Smooth muscle cell of the brain vasculature (primary cell): ENCODE data around the gene CASZ1.
A peak's percentile ranks its signal among the peaks of the same experiment; 100 is the strongest.

Source experiments
- DNase-seq: peaks from one replicate; pipeline ENCODE4 v3.0.0-alpha.2; 2012; ENCODE audit warnings: low read depth, low spot score

Gene CASZ1

DNA sequence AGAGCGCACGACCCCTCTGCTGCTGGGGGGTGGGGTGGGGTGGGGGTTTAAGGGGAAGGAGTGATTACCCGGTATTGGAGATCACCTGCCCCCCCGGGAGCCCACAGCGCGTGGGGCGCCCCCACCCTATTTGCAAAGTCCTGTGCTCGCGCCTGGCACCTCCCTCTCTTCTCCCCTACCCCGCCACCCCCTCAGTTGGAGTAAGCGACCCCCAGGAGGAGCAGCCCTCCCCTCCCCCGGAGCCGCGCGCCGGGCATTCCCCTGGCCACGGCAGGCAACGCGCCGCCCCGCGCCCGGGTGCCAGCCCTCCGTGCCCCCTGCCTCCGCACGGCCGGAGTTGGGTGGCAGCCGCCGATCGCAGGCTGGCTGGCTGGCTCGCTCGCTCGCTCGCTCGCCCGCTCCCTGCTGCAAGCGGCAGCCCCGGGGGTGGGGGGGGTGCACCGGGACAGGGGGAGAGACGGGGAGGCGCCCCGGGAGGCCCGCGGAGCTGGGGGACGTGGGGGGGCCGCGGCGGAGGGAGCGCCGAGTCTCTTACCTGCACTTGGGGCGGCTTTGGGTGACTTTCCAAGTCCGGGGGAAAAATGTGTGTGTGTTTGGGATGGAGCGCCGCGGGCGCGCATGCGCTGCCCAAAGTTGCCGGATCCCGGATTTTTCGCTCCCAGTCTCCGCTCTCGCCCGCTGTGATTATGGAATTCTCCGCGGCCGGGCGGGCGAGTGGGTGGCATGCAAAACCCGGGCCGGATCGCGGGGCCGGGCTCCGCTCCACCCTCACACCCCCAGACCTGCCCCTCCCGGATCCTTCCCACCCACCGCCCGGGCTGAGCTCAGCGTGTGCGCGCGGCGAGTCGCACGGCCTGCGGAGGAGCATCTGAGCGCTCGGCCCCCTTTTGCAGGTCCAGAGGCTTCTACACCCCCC lies at the start of gene CASZ1:
TSS of gene CASZ1 (minus strand) at position 618 of the 916 bp plus-strand sequence. CDS start 102,757 bp downstream, outside the sequence.
- DNase-seq: peak; percentile 51

GRCh38 chr1:10843697-10844096 lies 47.3 kb upstream of the CASZ1 start:
- DNase-seq: no peak

DNA sequence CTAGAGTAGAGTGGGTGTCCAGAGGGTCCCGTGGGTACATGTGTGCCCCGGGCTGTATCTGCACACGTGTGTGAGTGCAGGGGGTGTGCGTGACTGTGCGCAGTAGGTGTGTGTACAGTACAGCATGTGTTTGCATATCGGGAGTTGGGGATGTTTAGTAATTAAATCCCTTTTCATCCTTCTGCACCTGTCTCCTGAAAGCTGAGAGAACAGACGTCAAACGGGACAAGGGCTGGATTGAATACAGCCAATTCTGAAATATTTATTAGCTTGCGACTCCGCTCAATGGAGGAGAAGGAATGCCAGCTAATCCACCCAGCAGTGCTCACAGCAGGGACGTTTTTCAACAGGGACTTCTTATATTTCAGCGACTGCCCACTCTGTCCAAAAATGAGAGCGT lies 44.7 kb upstream of the CASZ1 start:
- DNase-seq: no peak

DNA sequence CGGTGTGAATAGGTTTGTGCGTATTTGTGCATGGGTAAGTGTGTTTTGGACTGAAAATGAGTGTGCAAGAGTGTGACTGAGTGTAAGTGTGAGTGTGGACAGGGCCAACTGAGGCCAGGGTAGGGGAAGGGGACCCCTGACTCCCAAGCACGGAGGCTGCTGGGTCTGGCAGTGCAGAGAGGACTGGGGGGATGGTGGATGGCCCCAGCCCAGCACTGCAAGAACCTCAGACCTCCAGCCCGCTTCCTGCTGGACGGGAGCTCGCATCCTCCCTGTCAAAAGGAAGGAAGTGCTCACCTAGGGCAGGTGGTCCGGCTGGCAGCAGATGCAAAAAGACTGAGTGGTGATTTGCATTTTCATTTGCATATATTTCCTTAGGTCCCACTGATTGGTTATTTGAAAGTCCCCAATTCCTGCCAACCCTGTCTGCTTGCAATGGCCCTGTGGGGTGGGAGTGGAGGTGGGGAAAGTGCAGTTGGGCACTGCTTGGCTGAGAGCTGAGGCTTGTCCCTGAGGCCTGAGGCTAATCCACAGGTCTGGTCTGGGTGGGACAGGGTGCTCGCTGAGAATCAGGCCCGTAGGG lies 42.8 kb upstream of the CASZ1 start:
- DNase-seq: no peak

DNA sequence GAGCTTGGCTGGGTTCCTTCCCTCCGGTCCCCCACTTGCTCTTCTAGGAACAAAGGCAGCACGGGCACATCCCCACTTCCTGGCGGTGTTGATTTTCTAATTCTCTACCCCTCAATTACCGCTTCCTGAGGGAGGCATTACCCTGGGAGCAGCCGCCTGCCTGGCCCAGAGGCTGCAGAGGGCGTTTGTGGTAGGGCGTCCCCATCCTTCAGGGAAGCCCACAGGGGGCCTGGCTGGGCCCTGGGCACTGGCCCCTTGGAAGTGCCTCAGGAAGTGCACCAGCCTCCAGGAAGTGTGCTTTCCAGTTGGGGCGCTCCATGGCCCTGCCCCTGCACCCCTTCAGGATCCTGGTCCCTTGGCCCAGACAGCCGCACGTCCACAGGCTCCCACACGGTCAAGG lies 42.1 kb upstream of the CASZ1 start:
- no peak for DNase-seq

GRCh38 chr1:10836726-10837125 lies 40.3 kb upstream of the CASZ1 start:
- DNase-seq: no peak

- peak; percentile 3 for DNase-seq
These were observed 39.5 kb upstream of the CASZ1 start for GRCh38 chr1:10835822-10836421.

DNA sequence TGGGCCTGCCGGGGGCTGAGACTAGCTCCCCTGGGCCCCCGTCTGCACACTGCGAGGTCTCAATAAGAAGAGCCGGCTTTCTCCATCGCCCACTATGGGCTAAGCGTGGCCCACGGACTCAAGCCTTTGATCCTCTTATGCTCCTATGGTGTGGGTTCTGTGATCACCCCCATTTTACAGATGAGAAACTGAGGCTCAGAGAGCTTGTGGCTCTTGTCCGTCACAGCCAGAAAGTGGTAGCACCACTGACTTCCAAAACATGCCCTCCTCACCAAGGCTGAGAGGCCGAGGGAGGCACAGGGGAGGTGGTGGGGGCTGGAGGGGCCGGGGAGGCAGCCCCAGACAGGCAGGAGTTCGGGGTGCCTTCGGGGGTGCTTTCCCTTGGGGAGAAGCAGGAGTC lies 39.0 kb upstream of the CASZ1 start:
- no peak for DNase-seq

- no peak for DNase-seq
These were observed 38.4 kb upstream of the CASZ1 start for GRCh38 chr1:10834770-10835412.

- no peak for DNase-seq
These were observed 37.4 kb upstream of the CASZ1 start for GRCh38 chr1:10833630-10834557.

DNA sequence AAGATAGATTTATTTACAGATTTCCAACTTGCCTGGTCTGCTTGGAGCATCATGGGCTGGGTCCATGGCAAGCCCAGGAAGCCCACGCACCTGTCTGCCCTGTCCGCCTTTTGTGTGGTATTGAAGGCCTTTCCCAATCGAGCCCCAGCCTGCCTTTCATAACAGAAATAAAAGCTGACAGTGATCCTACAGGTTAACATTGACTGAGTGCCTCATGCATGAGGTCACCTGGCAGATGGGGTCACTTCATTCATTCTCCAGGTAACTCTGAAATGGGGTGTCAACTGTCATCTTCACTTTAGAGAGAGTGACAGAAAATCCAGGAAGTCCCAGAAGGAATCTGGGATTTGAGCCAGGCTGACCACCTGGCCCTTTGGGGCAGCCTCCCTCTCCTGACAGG lies 36.3 kb upstream of the CASZ1 start:
- DNase-seq: no peak

GRCh38 chr1:10830961-10831668 lies 34.7 kb upstream of the CASZ1 start:
- DNase-seq: no peak

DNA sequence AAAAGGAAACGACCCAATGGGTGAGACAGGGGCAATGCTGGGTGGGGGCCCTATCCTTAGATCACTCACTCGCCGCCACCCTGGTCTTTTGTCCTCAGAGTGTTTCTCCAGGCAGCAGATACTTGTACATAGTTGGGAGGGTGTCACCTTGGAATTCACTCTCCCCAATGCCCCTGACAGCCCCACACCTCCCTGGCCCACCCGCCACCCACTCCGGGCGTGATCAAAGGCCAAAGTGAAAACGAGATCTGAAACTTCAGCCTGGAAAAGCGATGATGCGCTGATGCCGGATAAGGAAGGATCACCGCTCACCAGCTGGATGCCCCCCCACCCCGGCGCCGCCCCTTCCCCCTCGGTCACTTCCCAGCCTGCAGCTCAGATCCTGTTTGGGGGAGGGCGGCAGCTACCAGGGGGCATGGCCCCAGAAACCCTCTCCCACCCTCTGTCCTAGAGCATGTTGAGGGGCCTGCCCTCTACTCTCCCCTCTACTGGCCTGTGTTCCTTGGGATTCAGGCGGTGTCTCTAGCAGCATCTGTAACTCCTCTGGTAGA lies 33.6 kb upstream of the CASZ1 start:
- DNase-seq: no peak

DNA sequence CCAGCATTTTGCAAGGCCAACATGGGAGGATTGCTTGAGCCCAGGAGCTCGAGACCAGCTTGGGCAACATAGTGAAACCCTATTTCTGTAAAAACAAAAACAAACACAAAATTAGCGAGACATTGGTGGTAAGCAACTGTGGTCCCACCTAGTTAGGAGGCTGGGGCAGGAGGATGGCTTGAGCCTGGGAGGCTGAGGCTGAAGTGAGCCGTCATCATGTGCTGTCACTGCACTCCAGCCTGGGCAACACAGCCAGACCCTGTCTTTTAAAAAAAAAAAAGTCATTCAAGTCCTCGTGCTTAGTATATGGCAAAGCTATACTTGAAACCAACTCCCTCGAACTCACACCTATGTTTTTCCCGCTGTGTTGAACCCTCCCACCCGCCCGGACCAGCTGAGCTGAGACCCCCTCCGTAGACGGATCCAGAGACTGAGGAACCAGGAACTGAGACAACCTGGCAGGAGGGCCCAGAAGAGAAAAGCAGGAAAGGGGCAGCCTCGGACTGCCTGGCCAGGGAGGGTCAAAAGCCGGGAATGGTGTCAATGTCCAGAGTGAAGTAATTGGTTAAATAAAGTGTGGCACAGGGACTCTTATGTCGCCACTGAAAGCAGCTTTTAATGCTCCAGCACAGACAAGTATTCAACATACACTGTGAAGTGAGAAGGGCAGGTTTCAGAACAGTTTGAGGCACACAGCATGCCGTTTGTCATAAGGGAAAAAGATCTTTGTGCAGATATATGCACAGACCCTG lies 32.8 kb upstream of the CASZ1 start:
- DNase-seq: no peak

GRCh38 chr1:10827377-10828333 lies 31.2 kb upstream of the CASZ1 start:
- no peak for DNase-seq

- DNase-seq: no peak
These were observed 29.1 kb upstream of the CASZ1 start for GRCh38 chr1:10825592-10825991.

- DNase-seq: no peak
These were observed 28.5 kb upstream of the CASZ1 start for GRCh38 chr1:10824821-10825540.

GRCh38 chr1:10823000-10823401 lies 26.6 kb upstream of the CASZ1 start:
- DNase-seq: no peak
